K562 (cell line): ENCODE measurements around the gene ARHGAP10. TPM values are rescaled to one million over a fixed set of nuclear protein-coding genes. Genes with fewer than 3 reads are reported as not detected.

ENCODE experiments used
- ATAC-seq: fragments of 200-7000 bp; cut with Tn5 transposase; 3 replicates; pipeline ENCODE4 v1.9.1; 2020; ENCODE audit warnings: moderate library complexity
- BruUV-seq: library from RNA; stranded (reverse); fragments of 400-500 nt; replicated peaks from 2 replicates; lab custom pipeline; 2021; lab: Mats Ljungman, UMichigan
- CTCF ChIA-PET: fragments of 300-600 bp; formaldehyde crosslinking; extraction: SDS; loops from one replicate; lab custom pipeline; 2021; ENCODE audit warnings: low intra/inter-chr PET ratio; lab: Yijun Ruan, JAX
- POLR2A ChIA-PET: fragments of 300-600, 350-650 bp; sonication (Branson Sonifier 250); formaldehyde crosslinking; extraction: SDS; loops from one replicate; lab custom pipeline; 2021; ENCODE audit warnings: antibody characterized with exemption, inconsistent platforms; lab: Yijun Ruan, JAX
- DNase-seq, 4 experiments: peaks; one replicate each; pipeline versions ENCODE4 v3.0.0 to v3.0.0-alpha.2; 2011 to 2018; ENCODE audit warnings: low spot score in 3 of 4, mixed read lengths in 3 of 4; ENCODE audit errors: extremely low read depth in 1 of 4
- FAIRE-seq: peaks from 2 replicates; lab custom pipeline; 2011; peaks lifted over from hg19 to GRCh38; lab: Jason Lieb, UNC
- H2AFZ ChIP-seq: 2 replicates; pipeline ENCODE4 v1.6.0; 2011; ENCODE audit warnings: low read depth, low read length, control low read depth, inconsistent platforms
- H3K27ac ChIP-seq: fragments of 200-600 bp; 3 replicates; pipeline ENCODE4 v1.8.0; 2011; ENCODE audit warnings: low read depth, mild to moderate bottlenecking, control low read depth, inconsistent platforms, low read length, moderate library complexity, mixed read lengths; ENCODE audit errors: extremely low read depth
- H3K27me3 ChIP-seq, 2 experiments: fragments of 300-600 bp in 1 of 2; 2 replicates in 1 of 2; 3 replicates in 1 of 2; pipeline versions ENCODE4 v1.6.0 to v1.8.0; 2011; ENCODE audit warnings: inconsistent platforms in 2 of 2, low read length in 2 of 2, mild to moderate bottlenecking in 1 of 2, mixed read lengths in 1 of 2, moderate library complexity in 1 of 2; ENCODE audit not compliant: control insufficient read depth in 2 of 2, insufficient read depth in 2 of 2
- H3K36me3 ChIP-seq: fragments of 300-600 bp; 3 replicates; pipeline ENCODE4 v1.8.0; 2011; ENCODE audit warnings: mild to moderate bottlenecking, low read length, inconsistent platforms; ENCODE audit not compliant: control insufficient read depth, insufficient read depth
- H3K4me1 ChIP-seq, 2 experiments: fragments of 200-600 bp in 1 of 2; replicated peaks in 1 of 2; 2 replicates in 1 of 2; 3 replicates in 1 of 2; pipeline versions ENCODE4 v1.5.1 to v1.8.0; 2011; ENCODE audit warnings: inconsistent platforms in 2 of 2, low read length in 2 of 2, mild to moderate bottlenecking in 1 of 2, mixed read lengths in 1 of 2, moderate library complexity in 1 of 2; ENCODE audit not compliant: control insufficient read depth in 2 of 2, insufficient read depth in 2 of 2
- H3K4me2 ChIP-seq: 2 replicates; pipeline ENCODE4 v1.6.1; 2011; ENCODE audit warnings: low read length, control low read depth, inconsistent platforms, mixed read lengths; ENCODE audit not compliant: insufficient read depth
- H3K4me3 ChIP-seq: fragments of 200-600 bp; sonication (generic), shearing (Covaris generic); 2 replicates; pipeline ENCODE4 v1.5.1; 2016; ENCODE audit warnings: control low read depth, inconsistent platforms
- H3K79me2 ChIP-seq: fragments of 200-600 bp; 3 replicates; pipeline ENCODE4 v1.8.0; 2011; ENCODE audit warnings: low read length, inconsistent platforms; ENCODE audit not compliant: control insufficient read depth, insufficient read depth
- H3K9ac ChIP-seq, 2 experiments: 2 replicates each; pipeline versions ENCODE4 v1.6.0 to v1.6.1; 2011; ENCODE audit warnings: low read depth in 2 of 2, low read length in 2 of 2, control low read depth in 1 of 2, inconsistent platforms in 1 of 2, mild to moderate bottlenecking in 1 of 2, mixed read lengths in 1 of 2; ENCODE audit not compliant: insufficient read depth in 1 of 2
- H3K9me1 ChIP-seq: one replicate; pipeline ENCODE4 v1.6.0; 2011; ENCODE audit warnings: inconsistent platforms, mild to moderate bottlenecking, low read length, moderate library complexity; ENCODE audit not compliant: control insufficient read depth, insufficient read depth
- H3K9me3 ChIP-seq: replicated peaks from 2 replicates; pipeline ENCODE4 v1.5.1; 2011; ENCODE audit warnings: low read depth, low read length, inconsistent platforms; ENCODE audit not compliant: control insufficient read depth, insufficient read depth
- H4K20me1 ChIP-seq: replicated peaks from 2 replicates; pipeline ENCODE4 v1.6.1; 2011; ENCODE audit warnings: low read length, inconsistent platforms, mixed read lengths; ENCODE audit not compliant: control insufficient read depth, insufficient read depth
- HOXB6 ChIP-seq: fragments of 250-450 bp; sonication (Bioruptor Pico); IDR thresholded peaks from 2 replicates; pipeline ENCODE4 v1.5.1; 2022; ENCODE audit warnings: mild to moderate bottlenecking, borderline replicate concordance
- MAFK ChIP-seq: IDR thresholded peaks from 2 replicates; pipeline ENCODE4 v1.6.1; 2011; ENCODE audit warnings: low read length, improper control_type of control experiment
- NUFIP1 ChIP-seq: fragments of 450-650 bp; IDR thresholded peaks from 2 replicates; pipeline ENCODE4 v1.6.1; 2018; ENCODE audit not compliant: partially characterized antibody
- TRIM24 ChIP-seq, 2 experiments: fragments of 450-650 bp; IDR thresholded peaks; 2 replicates each; pipeline ENCODE4 v1.6.1; 2016
- U2AF1 ChIP-seq: fragments of 200-400 bp; formaldehyde crosslinking; optimal IDR thresholded peaks from 2 replicates; pipeline ENCODE3; 2017; ENCODE audit warnings: mild to moderate bottlenecking, low read depth, low read length, moderate library complexity
- WGBS: fragments of 100-300 bp; shearing (Covaris generic); methylation state at CpG from one replicate; pipeline ENCODE4 v1.1.6; 2016; ENCODE audit warnings: low coverage, mixed read lengths; ENCODE audit not compliant: insufficient coverage; ENCODE audit errors: missing lambda C conversion rate; 5-methylcytosine and 5-hydroxymethylcytosine counted together
- in situ Hi-C: fragments of 300-500 bp; cut with MboI; formaldehyde crosslinking; loops from 4 replicates; pipeline ENCODE4 v1.15.0; 2018; ENCODE audit warnings: inconsistent platforms, mixed read lengths
- intact Hi-C: fragments of 100-400 bp; cut with micrococcal nuclease; formaldehyde crosslinking; loops from 2 replicates; pipeline ENCODE4 v1.14.2; 2022
- polyA plus RNA-seq, 8 experiments: library from polyadenylated mRNA; depleted of rRNA in 4 of 8; stranded (reverse) in 5 of 8; unstranded in 3 of 8; fragments of >200 nt; fragmentation: Nextera tagmentation in 2 of 8; fragmentation: Illumina TruSeq in 1 of 8; extraction: Ambion mirVana in 2 of 8; extraction: Trizol in 1 of 8; gene quantifications; 2 replicates each; pipeline versions ENCODE4 v1.2.1 to v1.2.3, GENCODE V29; 2011 to 2014; ENCODE audit warnings: inconsistent platforms in 1 of 8, missing spikeins in 1 of 8
- total RNA-seq, 7 experiments: library from RNA; depleted of rRNA in 6 of 7; stranded (reverse); fragments of >200 nt in 6 of 7; fragmentation: Illumina TruSeq in 2 of 7; extraction: Trizol in 2 of 7; gene quantifications; 2 replicates each; pipeline versions ENCODE4 v1.2.1 to v1.2.3, GENCODE V29; 2011 to 2021; ENCODE audit warnings: low replicate concordance in 1 of 7
- TF ChIP-seq, protein P1 (sequence below): fragments of 250-450 bp; sonication (Bioruptor Pico); IDR thresholded peaks from 2 replicates; pipeline ENCODE4 v1.8.0; 2022; ENCODE audit warnings: moderate library complexity, mild to moderate bottlenecking, inconsistent platforms
- TF ChIP-seq, protein P2 (sequence below): sonication (generic); formaldehyde crosslinking; IDR thresholded peaks from 2 replicates; pipeline ENCODE4 v1.4.0; 2020; ENCODE audit warnings: mild to moderate bottlenecking, missing genetic modification reagents
- TF ChIP-seq, protein P3 (sequence below): fragments of 250-450 bp; sonication (Bioruptor Pico); IDR thresholded peaks from 2 replicates; pipeline ENCODE4 v1.6.1; 2021; ENCODE audit warnings: mild to moderate bottlenecking
- TF ChIP-seq, protein P4 (sequence below): fragments of 450-650 bp; formaldehyde crosslinking; IDR thresholded peaks from 2 replicates; pipeline ENCODE4 v1.4.0; 2022; ENCODE audit warnings: mild to moderate bottlenecking, moderate library complexity

Gene ARHGAP10
- total and polyA plus RNA-seq, 9 of the 15 experiments (the other 6 are each of a cell fraction or from before 2014, with no cell fraction given): 0.03 to 0.22 (median 0.06) TPM; not detected in 3

DNA sequence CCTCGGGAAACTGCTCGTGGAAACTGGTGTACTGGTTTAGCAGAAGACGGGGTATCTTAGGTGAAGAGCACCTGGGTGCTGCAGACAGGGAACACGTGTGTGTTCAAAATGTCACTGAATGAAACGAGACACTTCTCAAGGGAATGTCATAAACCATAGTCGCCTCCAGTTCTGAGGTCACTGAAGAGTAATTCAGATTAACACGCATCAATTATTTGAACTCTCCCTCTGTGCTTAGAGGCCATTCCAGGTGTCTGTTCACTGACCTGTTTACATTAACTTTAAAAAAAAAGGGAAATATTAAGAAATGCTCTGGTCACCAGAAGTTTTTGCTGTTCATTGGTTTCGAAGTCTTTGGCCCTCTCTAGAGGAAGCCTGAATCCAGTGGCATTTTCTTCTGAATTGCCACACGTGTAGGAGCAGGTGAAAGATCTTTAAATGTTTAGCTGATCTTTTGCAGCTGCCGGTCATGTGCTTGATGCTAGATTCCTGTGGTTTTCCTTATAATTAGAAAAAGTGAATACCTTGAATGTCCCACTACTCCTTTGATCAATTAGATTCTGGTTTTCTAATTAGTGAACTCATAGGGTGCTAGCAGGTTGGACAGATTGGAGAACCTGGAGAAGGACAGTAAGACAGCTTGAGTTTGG is 330.5 kb downstream of the ARHGAP10 start:
- ATAC-seq (no peak), DNase-seq (no peak), FAIRE-seq (no peak)
- Histone ChIP-seq H3K4me1 (no peaks in the 10 kb centered on the region), H3K9me3 (no peaks in the 10 kb centered on the region), H2AFZ (no peak overlapping the region), H3K27me3 (peaks cover 6 to 22% of the 10 kb centered on the region in 2 experiments; a peak in 3 of 5 replicates), H3K9ac (no peak overlapping the region), H3K36me3 (no peaks in the 10 kb centered on the region), H3K4me3 (no peak overlapping the region), H4K20me1 (no peaks in the 10 kb centered on the region), H3K27ac (no peak overlapping the region), H3K4me2 (no peak overlapping the region), H3K79me2 (no peaks in the 10 kb centered on the region), H3K9me1 (no peaks in the 10 kb centered on the region)
- TF ChIP-seq, protein P1, sequence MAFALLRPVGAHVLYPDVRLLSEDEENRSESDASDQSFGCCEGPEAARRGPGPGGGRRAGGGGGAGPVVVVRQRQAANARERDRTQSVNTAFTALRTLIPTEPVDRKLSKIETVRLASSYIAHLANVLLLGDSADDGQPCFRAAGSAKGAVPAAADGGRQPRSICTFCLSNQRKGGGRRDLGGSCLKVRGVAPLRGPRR (CRISPR knock-in tag): no peak
- no peak for TF ChIP-seq HOXB6 (CRISPR knock-in tag)
- TF ChIP-seq MAFK: no peak
- TF ChIP-seq, protein P2, sequence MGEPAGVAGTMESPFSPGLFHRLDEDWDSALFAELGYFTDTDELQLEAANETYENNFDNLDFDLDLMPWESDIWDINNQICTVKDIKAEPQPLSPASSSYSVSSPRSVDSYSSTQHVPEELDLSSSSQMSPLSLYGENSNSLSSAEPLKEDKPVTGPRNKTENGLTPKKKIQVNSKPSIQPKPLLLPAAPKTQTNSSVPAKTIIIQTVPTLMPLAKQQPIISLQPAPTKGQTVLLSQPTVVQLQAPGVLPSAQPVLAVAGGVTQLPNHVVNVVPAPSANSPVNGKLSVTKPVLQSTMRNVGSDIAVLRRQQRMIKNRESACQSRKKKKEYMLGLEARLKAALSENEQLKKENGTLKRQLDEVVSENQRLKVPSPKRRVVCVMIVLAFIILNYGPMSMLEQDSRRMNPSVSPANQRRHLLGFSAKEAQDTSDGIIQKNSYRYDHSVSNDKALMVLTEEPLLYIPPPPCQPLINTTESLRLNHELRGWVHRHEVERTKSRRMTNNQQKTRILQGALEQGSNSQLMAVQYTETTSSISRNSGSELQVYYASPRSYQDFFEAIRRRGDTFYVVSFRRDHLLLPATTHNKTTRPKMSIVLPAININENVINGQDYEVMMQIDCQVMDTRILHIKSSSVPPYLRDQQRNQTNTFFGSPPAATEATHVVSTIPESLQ (CRISPR knock-in tag): no peak
- TF ChIP-seq, protein P3, sequence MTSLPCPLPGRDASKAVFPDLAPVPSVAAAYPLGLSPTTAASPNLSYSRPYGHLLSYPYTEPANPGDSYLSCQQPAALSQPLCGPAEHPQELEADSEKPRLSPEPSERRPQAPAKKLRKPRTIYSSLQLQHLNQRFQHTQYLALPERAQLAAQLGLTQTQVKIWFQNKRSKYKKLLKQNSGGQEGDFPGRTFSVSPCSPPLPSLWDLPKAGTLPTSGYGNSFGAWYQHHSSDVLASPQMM: no peak
- no peak for TF ChIP-seq U2AF1
- TF ChIP-seq NUFIP1: no peak
- TF ChIP-seq TRIM24 (IDR thresholded peaks at IDR 0.05): no peak
- TF ChIP-seq, protein P4, sequence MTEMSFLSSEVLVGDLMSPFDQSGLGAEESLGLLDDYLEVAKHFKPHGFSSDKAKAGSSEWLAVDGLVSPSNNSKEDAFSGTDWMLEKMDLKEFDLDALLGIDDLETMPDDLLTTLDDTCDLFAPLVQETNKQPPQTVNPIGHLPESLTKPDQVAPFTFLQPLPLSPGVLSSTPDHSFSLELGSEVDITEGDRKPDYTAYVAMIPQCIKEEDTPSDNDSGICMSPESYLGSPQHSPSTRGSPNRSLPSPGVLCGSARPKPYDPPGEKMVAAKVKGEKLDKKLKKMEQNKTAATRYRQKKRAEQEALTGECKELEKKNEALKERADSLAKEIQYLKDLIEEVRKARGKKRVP (CRISPR knock-in tag): no peak
- ChIA-PET CTCF (no interaction called here), POLR2A (interaction anchor here (0.9 kb wide), 1 partner anchor 9 kb away, joined by 3 read pairs; no protein-coding TSS in a partner anchor)
- WGBS: under 1% methylated on average over 10 of the region's 10 CpGs
- in situ Hi-C loops (no loop called here), intact Hi-C loops (no loop called here)
- BruUV-seq: no TSS peak
